Endothelial cell of umbilical vein (primary cell): Measurements from ENCODE around the gene TTYH3. TPM values are rescaled to one million over a fixed set of nuclear protein-coding genes. Genes with fewer than 3 reads are reported as not detected.

Source experiments
- BruUV-seq: library from RNA; stranded (reverse); fragments of 400-500 nt; replicated peaks from 2 replicates; lab custom pipeline; 2021; lab: Mats Ljungman, UMichigan
- CTCF ChIA-PET: fragments of 300-600, 350-600 bp; sonication (Branson Sonifier 250); formaldehyde crosslinking; loops from one replicate; lab custom pipeline; 2021; ENCODE audit warnings: antibody characterized with exemption, inconsistent platforms; lab: Charles Lee
- POLR2A ChIA-PET: fragments of 300-600, 350-600 bp; sonication (Branson Sonifier 250); formaldehyde crosslinking; loops from one replicate; lab custom pipeline; 2021; ENCODE audit warnings: antibody characterized with exemption, inconsistent platforms; lab: Charles Lee
- DNase-seq: peaks from one replicate; pipeline ENCODE4 v3.0.0-alpha.2; 2011; ENCODE audit warnings: low read depth, low spot score
- FAIRE-seq: peaks from 2 replicates; lab custom pipeline; 2011; peaks lifted over from hg19 to GRCh38; lab: Jason Lieb, UNC
- H2AFZ ChIP-seq: 2 replicates; pipeline ENCODE4 v1.6.0; 2012; ENCODE audit warnings: low read depth, low read length, control low read depth, inconsistent platforms
- H3K27ac ChIP-seq: 2 replicates; pipeline ENCODE4 v1.5.1; 2011; ENCODE audit warnings: low read depth, mild to moderate bottlenecking, control low read depth, low read length, moderate library complexity; ENCODE audit not compliant: insufficient read depth
- H3K27me3 ChIP-seq, 2 experiments: 2 replicates each; pipeline versions ENCODE4 v1.6.0 to v1.6.1; 2011; ENCODE audit warnings: low read length in 2 of 2, mixed read lengths in 1 of 2; ENCODE audit not compliant: control insufficient read depth in 2 of 2, insufficient read depth in 2 of 2
- H3K36me3 ChIP-seq, 2 experiments: 2 replicates in 1 of 2; 3 replicates in 1 of 2; pipeline ENCODE4 v1.5.1; 2011; ENCODE audit warnings: low read length in 2 of 2, mild to moderate bottlenecking in 1 of 2, moderate library complexity in 1 of 2; ENCODE audit not compliant: control insufficient read depth in 2 of 2, insufficient read depth in 2 of 2; ENCODE audit errors: extremely low read depth in 1 of 2
- H3K4me1 ChIP-seq: 3 replicates; pipeline ENCODE4 v1.5.1; 2011; ENCODE audit warnings: mild to moderate bottlenecking, low read length; ENCODE audit not compliant: control insufficient read depth, insufficient read depth; ENCODE audit errors: extremely low read depth
- H3K4me2 ChIP-seq: 2 replicates; pipeline ENCODE4 v1.6.1; 2011; ENCODE audit warnings: low read length, control low read depth, mixed read lengths; ENCODE audit not compliant: insufficient read depth
- H3K4me3 ChIP-seq, 3 experiments: fragments of 200-600 bp in 1 of 3; sonication (generic), shearing (Covaris generic) in 1 of 3; replicated peaks in 1 of 3; 2 replicates each; pipeline ENCODE4 v1.5.1; 2011 to 2016; ENCODE audit warnings: control low read depth in 3 of 3, low read length in 3 of 3, mild to moderate bottlenecking in 2 of 3, inconsistent platforms in 1 of 3, low read depth in 1 of 3, moderate library complexity in 1 of 3; ENCODE audit not compliant: insufficient read depth in 1 of 3
- H3K79me2 ChIP-seq: 2 replicates; pipeline ENCODE4 v1.6.0; 2012; ENCODE audit warnings: low read length, inconsistent platforms; ENCODE audit not compliant: control insufficient read depth, insufficient read depth
- H3K9ac ChIP-seq: replicated peaks from 2 replicates; pipeline ENCODE3; 2011; ENCODE audit warnings: low read length, control low read depth; ENCODE audit not compliant: insufficient read depth; ENCODE audit errors: extremely low read depth
- H3K9me1 ChIP-seq: replicated peaks from 3 replicates; pipeline ENCODE4 v1.6.0; 2011; ENCODE audit warnings: mild to moderate bottlenecking, low read length; ENCODE audit not compliant: control insufficient read depth, insufficient read depth; ENCODE audit errors: extremely low read depth
- H3K9me3 ChIP-seq: replicated peaks from 2 replicates; pipeline ENCODE4 v1.5.1; 2012; ENCODE audit warnings: low read length, inconsistent platforms; ENCODE audit not compliant: control insufficient read depth, insufficient read depth
- H4K20me1 ChIP-seq: replicated peaks from 2 replicates; pipeline ENCODE3; 2011; ENCODE audit warnings: mild to moderate bottlenecking, low read length; ENCODE audit not compliant: control insufficient read depth, insufficient read depth; ENCODE audit errors: extremely low read depth
- CTCF ChIP-seq, 2 donors: IDR thresholded peaks; 1 replicate in 1 of 2; 2 replicates in 1 of 2; pipeline ENCODE4 v1.5.1; 2011; ENCODE audit warnings: low read length in 2 of 2, mild to moderate bottlenecking in 2 of 2, moderate library complexity in 2 of 2, control low read depth in 1 of 2, inconsistent platforms in 1 of 2, low read depth in 1 of 2; ENCODE audit not compliant: insufficient read depth in 1 of 2; ENCODE audit errors: extremely low read depth in 1 of 2
- EZH2 ChIP-seq: IDR thresholded peaks from 2 replicates; pipeline ENCODE4 v1.6.1; 2012; ENCODE audit warnings: borderline replicate concordance, low read depth, mild to moderate bottlenecking, moderate library complexity, low read length, inconsistent platforms; ENCODE audit not compliant: severe bottlenecking
- FOS ChIP-seq: IDR thresholded peaks from 2 replicates; pipeline ENCODE4 v1.6.1; 2011; ENCODE audit warnings: mild to moderate bottlenecking, low read length, moderate library complexity, borderline replicate concordance; ENCODE audit not compliant: insufficient read depth
- GATA2 ChIP-seq: IDR thresholded peaks from 2 replicates; pipeline ENCODE4 v1.7.0; 2011; ENCODE audit warnings: low read depth, mild to moderate bottlenecking, moderate library complexity, mixed read lengths, low read length; ENCODE audit not compliant: insufficient read length, insufficient read depth
- JUN ChIP-seq: IDR thresholded peaks from 2 replicates; pipeline ENCODE4 v1.6.1; 2011; ENCODE audit warnings: borderline replicate concordance, low read depth; ENCODE audit not compliant: insufficient read length, insufficient read depth
- MYC ChIP-seq: IDR thresholded peaks from one replicate; pipeline ENCODE4 v1.6.1; 2011; ENCODE audit warnings: mild to moderate bottlenecking, low read depth, low read length
- POLR2A ChIP-seq: IDR thresholded peaks from 2 replicates; pipeline ENCODE4 v1.6.1; 2012; ENCODE audit warnings: low read depth, mild to moderate bottlenecking, control low read depth, low read length
- POLR2AphosphoS5 ChIP-seq: IDR thresholded peaks from 2 replicates; pipeline ENCODE4 v1.6.1; 2012; ENCODE audit warnings: low read depth, mild to moderate bottlenecking, control low read depth, low read length, moderate library complexity; ENCODE audit not compliant: insufficient read depth
- dilution Hi-C: fragments of 300-500 bp; cut with MboI; formaldehyde crosslinking; loops from one replicate; pipeline ENCODE4 v1.15.0; 2019; ENCODE audit warnings: low sequenced_read_pairs; ENCODE audit not compliant: extremely low pct_ligation_motif_present
- intact Hi-C: fragments of 100-400 bp; cut with micrococcal nuclease; formaldehyde crosslinking; loops from one replicate; pipeline ENCODE4 v1.10.0; 2022
- polyA plus RNA-seq, 4 experiments: library from polyadenylated mRNA; depleted of rRNA in 3 of 4; stranded (reverse) in 3 of 4; unstranded in 1 of 4; fragments of >200 nt; gene quantifications; 2 replicates each; pipeline versions ENCODE4 v1.2.1 to v1.2.3, GENCODE V29; 2011 to 2012; ENCODE audit warnings: missing spikeins in 1 of 4
- total RNA-seq: library from RNA; stranded (reverse); gene quantifications from 2 replicates; pipeline ENCODE4 v1.2.3, GENCODE V29; 2021

Gene TTYH3
- total and polyA plus RNA-seq, 2 donors (not counting 3 experiments of a cell fraction or from before 2014, with no cell fraction given) = 143 to 280 TPM

DNA sequence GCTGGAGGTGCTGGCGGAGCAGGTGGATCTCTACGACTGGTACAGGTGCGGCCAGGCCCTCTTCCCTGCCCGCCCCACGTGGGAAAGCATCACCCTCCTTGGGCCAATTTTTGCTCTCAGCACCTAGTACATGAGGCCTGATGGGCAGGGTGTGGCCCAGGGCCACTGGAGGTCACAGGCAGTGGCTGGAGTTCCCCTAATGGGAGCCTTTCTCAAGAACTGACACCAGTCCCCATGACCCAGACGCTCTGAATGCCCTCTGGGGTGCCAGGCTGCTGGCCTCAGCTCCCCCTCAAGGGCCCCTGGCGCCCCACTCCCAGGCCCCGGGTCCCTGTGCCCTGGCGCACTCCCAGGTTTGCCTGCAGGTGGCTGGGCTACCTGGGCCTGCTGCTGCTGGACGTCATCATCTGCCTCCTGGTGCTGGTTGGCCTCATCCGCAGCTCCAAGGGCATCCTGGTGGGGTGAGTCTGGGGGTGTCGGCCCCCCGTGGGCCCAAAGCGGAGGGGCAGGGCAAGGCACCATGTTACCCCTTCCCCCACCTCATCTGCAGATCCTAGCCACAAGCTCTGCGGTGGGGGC, 15.9 kb downstream of the TTYH3 start:
- Histone ChIP-seq H2AFZ (no peak overlapping the region), H4K20me1 (no peaks in the 10 kb centered on the region), H3K36me3 (peaks cover 15 to 35% of the 10 kb centered on the region in 2 experiments), H3K27me3 (no peaks in the 10 kb centered on the region), H3K4me3 (no peak overlapping the region), H3K4me2 (no peak overlapping the region), H3K9me1 (no peaks in the 10 kb centered on the region), H3K27ac (no peak overlapping the region), H3K9me3 (no peaks in the 10 kb centered on the region), H3K79me2 (peaks cover 34% of the 10 kb centered on the region), H3K9ac (no peak overlapping the region), H3K4me1 (peaks cover 25% of the 10 kb centered on the region)
- dilution Hi-C loops (no loop called here), intact Hi-C loops (no loop called here)
- BruUV-seq = no TSS peak
- TF ChIP-seq POLR2AphosphoS5 = no peak
- TF ChIP-seq FOS = no peak
- no peak for TF ChIP-seq MYC
- no peak for TF ChIP-seq POLR2A
- no peak for TF ChIP-seq JUN
- no peak for TF ChIP-seq GATA2
- TF ChIP-seq EZH2 = no peak
- no peak for FAIRE-seq
- ChIA-PET POLR2A (no interaction called here), CTCF (no interaction called here)
- no peak for DNase-seq

- Histone ChIP-seq H3K9ac (no peak overlapping the region), H3K27me3 (no peaks in the 10 kb centered on the region), H3K36me3 (peaks cover 15 to 38% of the 10 kb centered on the region in 2 experiments), H3K9me3 (no peaks in the 10 kb centered on the region), H3K4me2 (no peak overlapping the region), H3K9me1 (no peaks in the 10 kb centered on the region), H4K20me1 (no peaks in the 10 kb centered on the region), H3K4me3 (no peak overlapping the region), H3K27ac (no peak overlapping the region), H2AFZ (no peak overlapping the region), H3K4me1 (peaks cover 14% of the 10 kb centered on the region), H3K79me2 (peaks cover 21% of the 10 kb centered on the region)
- CTCF ChIA-PET = no interaction called here
- dilution Hi-C loops = no loop called here
- DNase-seq = no peak
- no TSS peak for BruUV-seq
- POLR2A ChIA-PET = interaction anchor here (0.6 kb wide), 1 partner anchor 34 kb away, joined by 3 read pairs; no protein-coding TSS in a partner anchor
- intact Hi-C loops = no loop called here
- no peak for TF ChIP-seq POLR2AphosphoS5
- no peak for TF ChIP-seq CTCF (IDR thresholded peaks at IDR 0.05; ENCODE audit: extremely low read depth in 1 of 2, insufficient read depth in 1 of 2, low read depth in 1 of 2, low read length in 2 of 2)
- TF ChIP-seq JUN = no peak
- FAIRE-seq = no peak
These were observed 17.5 kb downstream of the TTYH3 start for GRCh38 chr7:2649139-2649838.
